PC-9 (cell line): Measurements from ENCODE around the gene TRIM68. TPM values are rescaled to one million over a fixed set of nuclear protein-coding genes. Genes with fewer than 3 reads are reported as not detected.

ENCODE experiments used
- BruUV-seq: library from RNA; stranded (reverse); fragments of 400-500 nt; replicated peaks from 2 replicates; lab custom pipeline; 2021; lab: Mats Ljungman, UMichigan
- CTCF ChIA-PET: fragments of 300-600 bp; sonication (Branson Sonifier 250); formaldehyde crosslinking; loops from one replicate; lab custom pipeline; 2022; ENCODE audit warnings: antibody characterized with exemption; lab: Charles Lee
- POLR2A ChIA-PET: fragments of 300-600 bp; sonication (Branson Sonifier 250); formaldehyde crosslinking; loops from one replicate; lab custom pipeline; 2022; ENCODE audit warnings: antibody characterized with exemption; ENCODE audit not compliant: unreplicated experiment; lab: Charles Lee
- DNase-seq, 2 experiments: peaks; one replicate each; pipeline versions ENCODE4 v3.0.0 to v3.0.0-alpha.2; 2015 to 2022; ENCODE audit warnings: mixed read lengths in 1 of 2
- H2AFZ ChIP-seq: fragments of 200-600 bp; sonication (generic); 2 replicates; pipeline ENCODE4 v1.8.1; 2017; ENCODE audit warnings: antibody characterized with exemption
- H3F3A ChIP-seq: fragments of 200-600 bp; sonication (generic); 2 replicates; pipeline ENCODE4 v1.8.1; 2017; ENCODE audit warnings: antibody characterized with exemption, mild to moderate bottlenecking, low read depth; ENCODE audit not compliant: insufficient read depth
- H3K27ac ChIP-seq: fragments of 200-600 bp; sonication (generic); 2 replicates; pipeline ENCODE4 v1.6.1; 2016; ENCODE audit warnings: mixed run types
- H3K27me3 ChIP-seq: fragments of 200-600 bp; sonication (generic); 2 replicates; pipeline ENCODE4 v1.6.1; 2016; ENCODE audit warnings: low read depth, mixed run types; ENCODE audit not compliant: insufficient read depth
- H3K36me3 ChIP-seq: fragments of 200-600 bp; sonication (generic); 2 replicates; pipeline ENCODE4 v1.6.1; 2016; ENCODE audit warnings: low read depth, mixed run types
- H3K4me1 ChIP-seq: fragments of 200-600 bp; sonication (generic); replicated peaks from 2 replicates; pipeline ENCODE4 v1.6.1; 2016; ENCODE audit warnings: mixed run types; ENCODE audit not compliant: insufficient read depth
- H3K4me2 ChIP-seq: fragments of 200-600 bp; sonication (generic); 2 replicates; pipeline ENCODE4 v1.6.1; 2017; ENCODE audit warnings: mixed run types
- H3K4me3 ChIP-seq: fragments of 200-600 bp; sonication (generic); 2 replicates; pipeline ENCODE4 v1.6.1; 2016; ENCODE audit warnings: mixed run types
- H3K79me2 ChIP-seq: fragments of 200-600 bp; sonication (generic); 2 replicates; pipeline ENCODE4 v1.6.1; 2017; ENCODE audit warnings: low read depth, mixed run types
- H3K9me2 ChIP-seq: fragments of 200-600 bp; sonication (generic); 2 replicates; pipeline ENCODE4 v1.8.1; 2017; ENCODE audit warnings: mild to moderate bottlenecking; ENCODE audit not compliant: insufficient read depth
- H3K9me3 ChIP-seq: fragments of 200-600 bp; sonication (generic); 2 replicates; pipeline ENCODE4 v1.8.1; 2016; ENCODE audit warnings: low read depth; ENCODE audit not compliant: insufficient read depth
- H4K20me1 ChIP-seq: fragments of 200-600 bp; sonication (generic); 2 replicates; pipeline ENCODE4 v1.8.1; 2017; ENCODE audit not compliant: insufficient read depth
- EZH2 ChIP-seq: fragments of 200-600 bp; sonication (generic); IDR thresholded peaks from 2 replicates; pipeline ENCODE4 v1.8.0; 2017; ENCODE audit warnings: antibody characterized with exemption, low read depth
- intact Hi-C: fragments of 100-400 bp; cut with micrococcal nuclease; formaldehyde crosslinking; loops from one replicate; pipeline ENCODE4 v1.10.0; 2022; ENCODE audit not compliant: unreplicated experiment
- total RNA-seq: library from RNA; stranded (reverse); gene quantifications from 2 replicates; pipeline ENCODE4 v1.2.3, GENCODE V29; 2021
- TF ChIP-seq, protein P1 (sequence below): fragments of 200-600 bp; sonication (generic); conservative IDR thresholded peaks from 2 replicates; pipeline ENCODE4 v1.6.1; 2017; ENCODE audit warnings: mixed run types, antibody characterized with exemption, mild to moderate bottlenecking, moderate library complexity

Gene TRIM68
- total RNA-seq, 1 experiment from 2014 or later, result 4.6 TPM

GRCh38 chr11:4551346-4551979, 56.6 kb downstream of the TRIM68 start:
- Histone ChIP-seq H3F3A (no peaks in the 10 kb centered on the region), H3K4me2 (no peak overlapping the region), H3K36me3 (no peaks in the 10 kb centered on the region), H2AFZ (no peak overlapping the region), H3K9me3 (no peaks in the 10 kb centered on the region), H3K27ac (no peak overlapping the region), H3K9me2 (no peaks in the 10 kb centered on the region), H4K20me1 (no peaks in the 10 kb centered on the region), H3K4me1 (no peaks in the 10 kb centered on the region), H3K27me3 (no peaks in the 10 kb centered on the region; the same call in 1 of the 2 replicates), H3K79me2 (no peaks in the 10 kb centered on the region), H3K4me3 (no peak overlapping the region)
- intact Hi-C loops, result no loop called here
- BruUV-seq, result no TSS peak
- ChIA-PET POLR2A (no interaction called here), CTCF (no interaction called here)
- no peak for DNase-seq
- TF ChIP-seq, protein P1, sequence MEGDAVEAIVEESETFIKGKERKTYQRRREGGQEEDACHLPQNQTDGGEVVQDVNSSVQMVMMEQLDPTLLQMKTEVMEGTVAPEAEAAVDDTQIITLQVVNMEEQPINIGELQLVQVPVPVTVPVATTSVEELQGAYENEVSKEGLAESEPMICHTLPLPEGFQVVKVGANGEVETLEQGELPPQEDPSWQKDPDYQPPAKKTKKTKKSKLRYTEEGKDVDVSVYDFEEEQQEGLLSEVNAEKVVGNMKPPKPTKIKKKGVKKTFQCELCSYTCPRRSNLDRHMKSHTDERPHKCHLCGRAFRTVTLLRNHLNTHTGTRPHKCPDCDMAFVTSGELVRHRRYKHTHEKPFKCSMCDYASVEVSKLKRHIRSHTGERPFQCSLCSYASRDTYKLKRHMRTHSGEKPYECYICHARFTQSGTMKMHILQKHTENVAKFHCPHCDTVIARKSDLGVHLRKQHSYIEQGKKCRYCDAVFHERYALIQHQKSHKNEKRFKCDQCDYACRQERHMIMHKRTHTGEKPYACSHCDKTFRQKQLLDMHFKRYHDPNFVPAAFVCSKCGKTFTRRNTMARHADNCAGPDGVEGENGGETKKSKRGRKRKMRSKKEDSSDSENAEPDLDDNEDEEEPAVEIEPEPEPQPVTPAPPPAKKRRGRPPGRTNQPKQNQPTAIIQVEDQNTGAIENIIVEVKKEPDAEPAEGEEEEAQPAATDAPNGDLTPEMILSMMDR, result peak; percentile 46; the same call in 1 of the 2 replicates
- no peak for TF ChIP-seq EZH2

Other genes with a start within 250 kb of the TRIM68 start
- not detected in 2 replicates for gene OR52B4, start 239.8 kb downstream of the TRIM68 start, total RNA-seq
- gene TRIM21, start 214.5 kb downstream of the TRIM68 start, total RNA-seq, result 6.5 and 7.7 TPM in 2 replicates
- not detected in 2 replicates for gene OR52K2, start 158.9 kb downstream of the TRIM68 start, total RNA-seq
- gene OR52K1, start 125.6 kb downstream of the TRIM68 start, total RNA-seq, result not detected in 2 replicates
- gene OR52M1, start 63.0 kb downstream of the TRIM68 start, total RNA-seq, result not detected in 2 replicates
- gene OR52I2, start 26.5 kb downstream of the TRIM68 start, total RNA-seq, result not detected in 2 replicates
- gene OR52I1, start 14.2 kb downstream of the TRIM68 start, total RNA-seq, result 0.15 TPM in 1 of 2 replicates, not detected in the other
- gene OR51D1, start 29.2 kb upstream of the TRIM68 start, total RNA-seq, result not detected in 2 replicates
- not detected in 2 replicates for gene OR51E1, start 35.8 kb upstream of the TRIM68 start, total RNA-seq
- gene OR51E2, start 89.6 kb upstream of the TRIM68 start, total RNA-seq, result not detected in 2 replicates
- gene MMP26, start 96.6 kb upstream of the TRIM68 start, total RNA-seq, result not detected in 2 replicates
- gene OR51F1, start 161.7 kb upstream of the TRIM68 start, total RNA-seq, result not detected in 2 replicates
- gene OR52R1, start 196.1 kb upstream of the TRIM68 start, total RNA-seq, result not detected in 2 replicates
- not detected in 2 replicates for gene OR51F2, start 213.1 kb upstream of the TRIM68 start, total RNA-seq
- gene OR51S1, start 241.0 kb upstream of the TRIM68 start, total RNA-seq, result not detected in 2 replicates